ENCODE measurements around the gene PLA2G15.
"Not testable (repeated sequence)": the region's sequence is repeated elsewhere in the genome, so short reads cannot be mapped to it uniquely, and the experiment has no call there.

Gene PLA2G15

GRCh38 chr16:68279726-68280558 lies 34.8 kb downstream of the PLA2G15 start:
- no peak for DNase-seq (ENCODE audit: low read depth)

DNA sequence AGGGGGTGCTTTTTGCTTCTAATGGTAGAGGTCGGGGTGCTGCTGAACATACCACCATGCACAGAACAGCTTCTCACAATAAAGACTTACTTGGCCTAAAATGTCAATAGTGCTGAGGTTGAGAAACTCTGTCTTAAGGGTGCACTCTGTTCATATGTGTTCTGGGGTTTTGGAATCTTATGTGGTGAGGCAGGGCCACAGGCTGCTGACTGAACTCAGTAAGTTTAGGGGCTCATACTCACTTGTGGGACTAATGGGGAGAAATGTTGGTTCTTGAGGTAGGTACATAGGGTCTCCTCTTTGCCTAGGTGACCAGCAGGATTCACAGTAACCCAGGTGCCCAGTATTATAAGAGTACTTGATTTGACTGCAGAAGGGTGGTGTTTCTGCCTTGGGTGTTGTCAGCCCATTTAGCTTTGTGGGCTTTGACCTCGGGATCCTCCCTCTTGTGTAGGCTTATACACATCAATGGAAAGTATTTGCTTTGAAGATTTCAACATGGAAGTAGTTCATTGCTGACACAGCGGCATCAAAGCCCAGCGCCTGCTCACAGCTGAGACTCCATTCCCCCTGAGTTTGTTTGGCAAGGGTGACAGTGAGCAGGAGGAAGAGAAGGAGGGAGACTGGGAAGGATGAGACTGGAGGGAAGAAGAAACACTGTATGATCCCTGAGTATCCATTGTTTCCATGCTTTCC lies 36.3 kb downstream of the PLA2G15 start:
- no peak for DNase-seq (ENCODE audit: low read depth)

DNA sequence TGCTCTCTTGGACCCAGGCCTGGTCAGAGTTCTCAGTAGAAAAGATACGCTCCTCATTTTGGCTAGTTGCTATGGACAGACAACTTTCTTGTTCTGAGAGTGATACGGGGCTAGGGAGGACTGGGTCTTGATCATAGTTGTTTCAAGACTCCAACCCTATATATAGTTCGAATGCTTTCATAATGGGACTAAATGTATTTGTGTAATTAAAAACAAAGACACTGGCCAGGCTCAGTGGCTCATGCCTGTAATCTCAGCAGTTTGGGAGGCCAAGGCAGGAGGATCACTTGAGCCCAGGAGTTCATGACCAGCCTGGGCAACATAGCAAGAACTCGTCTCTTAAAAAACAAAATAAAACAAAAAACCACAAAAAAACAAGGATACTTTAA lies 36.9 kb downstream of the PLA2G15 start:
- DNase-seq (ENCODE audit: low read depth): no peak

GRCh38 chr16:68283346-68283745 lies 38.2 kb downstream of the PLA2G15 start:
- no peak for DNase-seq (ENCODE audit: low read depth)

GRCh38 chr16:68283801-68284598 lies 38.8 kb downstream of the PLA2G15 start:
- DNase-seq (ENCODE audit: low read depth): no peak

DNA sequence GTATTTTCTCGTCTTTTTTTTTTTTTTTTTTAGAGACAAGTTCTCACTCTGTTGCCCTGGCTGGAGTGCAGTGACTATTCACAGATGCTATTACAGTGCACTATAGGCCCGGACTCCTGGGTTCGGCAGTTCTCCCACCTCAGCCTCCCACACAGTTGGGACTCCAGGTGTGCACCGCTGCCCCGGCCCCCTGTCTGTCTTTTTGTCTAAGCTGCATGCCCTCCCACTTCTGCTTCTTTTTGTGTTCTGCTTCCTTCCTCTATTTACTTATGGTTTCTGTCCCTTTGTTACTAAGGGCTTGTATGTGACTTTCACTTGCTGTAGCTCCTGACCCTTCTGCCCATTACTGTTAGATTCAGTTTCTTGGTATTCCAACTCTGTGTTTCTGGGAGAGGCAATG lies 39.7 kb downstream of the PLA2G15 start:
- DNase-seq (ENCODE audit: low read depth): no peak

GRCh38 chr16:68285683-68286082 lies 40.5 kb downstream of the PLA2G15 start:
- DNase-seq (ENCODE audit: low read depth): no peak

- DNase-seq (ENCODE audit: low read depth): no peak
These were observed 41.2 kb downstream of the PLA2G15 start for GRCh38 chr16:68286153-68287074.

DNA sequence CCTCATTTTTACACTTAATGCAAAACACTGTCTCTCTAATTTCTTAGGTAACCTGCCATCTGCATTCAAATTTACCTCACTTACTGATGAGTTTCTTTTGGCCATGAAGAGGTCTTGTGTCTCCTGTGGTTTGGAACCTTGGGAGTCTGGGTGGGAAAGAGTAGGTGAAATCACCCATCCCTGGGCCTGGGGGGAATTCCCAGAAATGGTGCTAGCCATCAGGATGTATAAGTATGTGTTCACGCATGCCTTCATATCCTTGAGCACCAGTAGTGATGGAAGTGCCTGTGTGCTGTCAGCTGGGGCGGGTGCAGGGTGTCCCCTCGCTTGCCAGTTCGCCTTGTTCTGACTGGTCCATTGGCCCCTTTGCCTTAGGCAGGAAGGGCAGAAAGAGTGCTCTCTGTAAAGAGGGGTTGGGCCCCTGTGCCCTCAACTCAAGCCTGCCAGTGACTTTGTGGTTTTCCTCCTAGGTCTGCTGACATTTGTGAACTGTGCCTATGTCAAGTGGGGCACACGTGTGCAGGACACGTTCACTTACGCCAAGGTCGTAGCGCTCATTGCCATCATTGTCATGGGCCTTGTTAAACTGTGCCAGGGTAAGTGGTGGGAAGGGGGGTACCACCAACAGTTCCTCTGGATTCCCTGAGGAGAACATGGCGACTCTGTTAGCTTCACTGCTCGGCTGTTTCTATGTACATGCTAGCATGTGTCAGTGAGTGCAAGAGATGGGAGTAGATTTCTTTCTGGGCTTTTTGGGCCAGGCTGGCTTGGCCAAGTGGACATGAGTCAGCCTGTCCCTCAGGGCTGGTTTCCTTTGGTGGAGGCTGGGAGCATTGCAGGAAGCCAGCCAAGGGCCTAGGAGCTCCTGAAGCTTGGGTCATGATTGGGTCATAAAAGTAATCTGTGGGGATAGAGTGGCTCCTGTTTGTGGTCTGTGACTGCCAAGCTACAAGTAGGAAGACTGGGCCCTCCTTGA lies 42.4 kb downstream of the PLA2G15 start:
- no peak for DNase-seq (ENCODE audit: low read depth)

GRCh38 chr16:68288252-68288650 lies 43.1 kb downstream of the PLA2G15 start:
- no peak for DNase-seq (ENCODE audit: low read depth)

GRCh38 chr16:68288796-68289195 lies 43.6 kb downstream of the PLA2G15 start:
- DNase-seq (ENCODE audit: low read depth): not testable (repeated sequence)

- DNase-seq (ENCODE audit: low read depth): no peak
These were observed 44.0 kb downstream of the PLA2G15 start for GRCh38 chr16:68289202-68289601.

GRCh38 chr16:68289621-68290329 lies 44.6 kb downstream of the PLA2G15 start:
- no peak for DNase-seq (ENCODE audit: low read depth)

DNA sequence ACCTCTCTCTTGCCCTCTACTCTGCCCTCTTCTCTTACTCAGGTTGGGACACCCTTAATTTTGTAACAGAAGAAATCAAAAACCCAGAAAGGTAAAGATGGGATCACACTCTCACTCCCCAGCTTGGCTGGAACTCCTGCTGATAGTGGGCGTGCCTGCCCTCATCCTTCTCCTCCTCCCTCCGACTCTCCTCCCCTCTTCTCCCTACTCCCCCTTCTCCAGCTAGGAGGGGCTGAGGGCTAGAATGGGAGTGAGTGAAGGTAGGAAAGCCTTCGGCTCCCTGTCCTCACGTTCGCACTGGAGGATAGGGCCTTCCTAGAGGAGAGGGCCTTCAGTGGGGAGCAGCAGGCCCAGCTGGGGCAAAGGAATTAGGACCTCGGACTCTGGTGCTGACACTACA lies 45.3 kb downstream of the PLA2G15 start:
- no peak for DNase-seq (ENCODE audit: low read depth)

- DNase-seq (ENCODE audit: low read depth): no peak
These were observed 46.1 kb downstream of the PLA2G15 start for GRCh38 chr16:68291227-68291626.

GRCh38 chr16:68292425-68292824 lies 47.3 kb downstream of the PLA2G15 start:
- no peak for DNase-seq (ENCODE audit: low read depth)

GRCh38 chr16:68296291-68296690 lies 51.1 kb downstream of the PLA2G15 start:
- DNase-seq (ENCODE audit: low read depth): no peak

GRCh38 chr16:68296693-68297092 lies 51.5 kb downstream of the PLA2G15 start:
- no peak for DNase-seq (ENCODE audit: low read depth)

GRCh38 chr16:68297908-68298307 lies 52.7 kb downstream of the PLA2G15 start:
- no peak for DNase-seq (ENCODE audit: low read depth)

DNA sequence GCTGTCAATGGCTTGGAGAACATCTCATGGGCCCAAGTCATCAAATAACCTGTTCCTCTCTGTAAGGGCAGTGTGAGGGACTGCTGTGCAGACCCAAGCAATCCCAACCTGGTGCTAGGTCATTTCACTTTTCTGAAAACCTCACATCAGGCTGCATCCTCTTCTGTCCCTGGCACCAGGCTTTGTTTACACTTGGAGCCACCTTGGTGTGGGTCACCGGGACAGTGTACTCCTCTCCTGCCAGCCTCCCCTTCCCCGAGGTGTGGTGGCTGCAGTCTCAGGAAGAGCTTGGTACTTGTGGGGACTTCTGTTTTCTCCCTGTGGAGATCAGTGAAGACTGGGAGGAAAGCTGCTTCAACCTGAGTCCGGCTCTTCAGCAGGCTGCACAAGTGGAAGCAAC lies 53.1 kb downstream of the PLA2G15 start:
- DNase-seq (ENCODE audit: low read depth): no peak
